Thyroid gland (tissue), 4 donors: Measurements from ENCODE around the gene MCHR1. TPM values are rescaled to one million over a fixed set of nuclear protein-coding genes. Genes with fewer than 3 reads are reported as not detected.

ENCODE experiments used
- DNase-seq, 2 donors: peaks; one replicate each; pipeline ENCODE4 v3.0.0-alpha.2; 2019
- H3K27ac ChIP-seq, 3 donors: fragments of 200-600 bp; sonication (generic); 1 replicate in 2 of 3; 2 replicates in 1 of 3; pipeline ENCODE4 v1.5.1; 2016 to 2019; ENCODE audit warnings: mild to moderate bottlenecking in 1 of 3, moderate library complexity in 1 of 3
- H3K27me3 ChIP-seq: fragments of 200-600 bp; sonication (generic); one replicate; pipeline ENCODE4 v1.5.1; 2019
- H3K36me3 ChIP-seq, 2 donors: fragments of 200-600 bp; sonication (generic); one replicate each; pipeline ENCODE4 v1.5.1; 2016 to 2019
- H3K4me1 ChIP-seq, 2 donors: fragments of 200-600 bp; sonication (generic); one replicate each; pipeline ENCODE4 v1.5.1; 2017 to 2019
- H3K4me3 ChIP-seq, 3 donors: fragments of 200-600 bp; sonication (generic); replicated peaks in 1 of 3; 1 replicate in 2 of 3; 2 replicates in 1 of 3; pipeline ENCODE4 v1.5.1; 2016; ENCODE audit warnings: mild to moderate bottlenecking in 1 of 3
- H3K9me3 ChIP-seq: fragments of 200-600 bp; sonication (generic); one replicate; pipeline ENCODE4 v1.5.1; 2017
- CTCF ChIP-seq, 6 experiments: fragments of 200-600 bp in 3 of 6; fragments of 450-650 bp in 3 of 6; sonication (generic) in 3 of 6; IDR thresholded peaks; one replicate each; pipeline ENCODE4 v1.5.1; 2016 to 2019; ENCODE audit warnings: antibody characterized with exemption in 6 of 6, mild to moderate bottlenecking in 2 of 6, inconsistent platforms in 1 of 6, moderate library complexity in 1 of 6
- POLR2A ChIP-seq, 2 donors: fragments of 450-650 bp; IDR thresholded peaks; one replicate each; pipeline ENCODE4 v1.6.1; 2017; ENCODE audit warnings: antibody characterized with exemption in 2 of 2, mild to moderate bottlenecking in 2 of 2, moderate library complexity in 1 of 2
- WGBS, 2 donors: methylation state at CpG; one replicate each; pipeline ENCODE4 v1.1.5; 2017; 5-methylcytosine and 5-hydroxymethylcytosine counted together
- intact Hi-C: fragments of 100-400 bp; cut with DNase I; formaldehyde crosslinking; loops from one replicate; pipeline ENCODE4 v1.15.1; 2023
- total RNA-seq, 4 donors: library from RNA; depleted of rRNA; stranded (reverse); fragments of >200 nt; gene quantifications; one replicate each; pipeline ENCODE4 v1.2.3, GENCODE V29; 2016

MCHR1 gene
- total RNA-seq, 4 donors from 2014 or later, result not detected

- H3K9me3 ChIP-seq, result no peaks in the 10 kb centered on the region
- no peak overlapping the region for H3K27ac ChIP-seq
- H3K4me3 ChIP-seq, result no peak overlapping the region
These were observed 41.0 kb upstream of the MCHR1 start for GRCh38 chr22:40638261-40638660.

GRCh38 chr22:40641269-40641668 lies 38.0 kb upstream of the MCHR1 start:
- Histone ChIP-seq H3K4me3 (no peak overlapping the region), H3K27me3 (no peaks in the 10 kb centered on the region), H3K27ac (peak overlapping the region in 1 of 3 donors; percentile 10), H3K36me3 (no peaks in the 10 kb centered on the region), H3K9me3 (no peaks in the 10 kb centered on the region), H3K4me1 (peaks cover 7 to 20% of the 10 kb centered on the region in 2 donors)
- no peak for TF ChIP-seq CTCF (IDR thresholded peaks at IDR 0.05)
- TF ChIP-seq POLR2A (IDR thresholded peaks at IDR 0.05), result no peak
- WGBS, 2 donors, result 96% methylated on average over 4 to 6 of the region's 6 CpGs
- no peak for DNase-seq
- intact Hi-C loops, result no loop called here

More at GRCh38 chr22:40638261-40638660, 41.0 kb upstream of the MCHR1 start:
- TF ChIP-seq POLR2A (IDR thresholded peaks at IDR 0.05) (no peak), CTCF (IDR thresholded peaks at IDR 0.05) (no peak)
- no peak for DNase-seq
- intact Hi-C loops, result loop anchor here (10.0 kb wide), 1 partner anchor 113 kb away; no protein-coding TSS in a partner anchor
- Histone ChIP-seq H3K36me3 (no peaks in the 10 kb centered on the region), H3K27me3 (no peaks in the 10 kb centered on the region), H3K4me1 (peaks cover 12 to 32% of the 10 kb centered on the region in 2 donors)
- WGBS, 2 donors, result 98 to 100% methylated on average over 17 of the region's 17 CpGs

DNA sequence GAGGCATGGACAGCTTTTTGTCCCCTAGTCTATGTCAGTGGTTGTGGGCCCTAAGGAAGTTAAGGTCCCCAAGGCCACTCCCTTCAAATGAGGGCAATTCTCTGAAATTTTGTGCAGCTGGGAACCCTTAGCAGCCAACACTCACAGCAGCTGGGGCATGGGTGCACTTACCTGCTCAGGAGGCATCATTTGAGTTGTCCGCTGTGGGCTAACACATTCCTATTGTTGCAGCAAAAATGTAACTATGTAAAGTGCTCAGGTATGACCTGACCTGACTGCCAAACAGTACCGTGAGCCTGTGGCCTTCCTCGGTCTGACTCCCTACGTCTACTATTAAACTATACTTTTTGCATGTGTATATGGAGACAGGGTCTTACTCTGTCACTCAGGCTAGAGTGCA lies 37.0 kb upstream of the MCHR1 start:
- H3K27me3 ChIP-seq, result no peaks in the 10 kb centered on the region
- no peak for DNase-seq

GRCh38 chr22:40645579-40646197 lies 33.6 kb upstream of the MCHR1 start:
- TF ChIP-seq POLR2A (IDR thresholded peaks at IDR 0.05), result no peak
- TF ChIP-seq CTCF (IDR thresholded peaks at IDR 0.05), result no peak
- Histone ChIP-seq H3K9me3 (no peaks in the 10 kb centered on the region), H3K27me3 (no peaks in the 10 kb centered on the region), H3K4me3 (no peak overlapping the region), H3K4me1 (peaks cover 7 to 16% of the 10 kb centered on the region in 2 donors), H3K27ac (peak overlapping the region in 1 of 3 donors; percentile 9), H3K36me3 (no peaks in the 10 kb centered on the region)
- intact Hi-C loops, result loop anchor here (2.0 kb wide), 1 partner anchor 209 kb away; no protein-coding TSS in a partner anchor
- DNase-seq, result no peak
- WGBS, 2 donors, result 51 to 52% methylated on average over 4 of the region's 4 CpGs

More for the DNA sequence above, 37.0 kb upstream of the MCHR1 start:
- intact Hi-C loops, result no loop called here
- peak overlapping the region in 2 of 3 donors; percentile 15 to 42 for H3K27ac ChIP-seq
- no peaks in the 10 kb centered on the region for H3K36me3 ChIP-seq
- TF ChIP-seq POLR2A (IDR thresholded peaks at IDR 0.05), result no peak
- TF ChIP-seq CTCF (IDR thresholded peaks at IDR 0.05), result no peak
- H3K4me1 ChIP-seq, result peaks cover 7 to 20% of the 10 kb centered on the region in 2 donors
- no peak overlapping the region for H3K4me3 ChIP-seq
- 65 to 82% methylated on average over 4 of the region's 4 CpGs for WGBS, 2 donors
- no peaks in the 10 kb centered on the region for H3K9me3 ChIP-seq

GRCh38 chr22:40648386-40648785 lies 30.9 kb upstream of the MCHR1 start:
- H3K27me3 ChIP-seq, result no peaks in the 10 kb centered on the region
- no peak overlapping the region for H3K4me3 ChIP-seq
- 91 to 93% methylated on average over 10 of the region's 10 CpGs for WGBS, 2 donors
- no peaks in the 10 kb centered on the region for H3K9me3 ChIP-seq
- no peaks in the 10 kb centered on the region for H3K36me3 ChIP-seq
- H3K27ac ChIP-seq, result peak overlapping the region in 1 of 3 donors; percentile 67
- intact Hi-C loops, result no loop called here
- no peak for DNase-seq
- H3K4me1 ChIP-seq, result peaks cover 0 to 28% of the 10 kb centered on the region in 2 donors
- TF ChIP-seq CTCF (IDR thresholded peaks at IDR 0.05), result no peak
- TF ChIP-seq POLR2A (IDR thresholded peaks at IDR 0.05), result no peak
